ENCODE data around the gene ESYT2. TPM values are rescaled to one million over a fixed set of nuclear protein-coding genes. Genes with fewer than 3 reads are reported as not detected.
A peak's percentile ranks its signal among the peaks of the same experiment; 100 is the strongest.

Gene ESYT2
- polyA plus RNA-seq, 1 of the 3 experiments (the other 2 are of a cell fraction) = 34.2 TPM

DNA sequence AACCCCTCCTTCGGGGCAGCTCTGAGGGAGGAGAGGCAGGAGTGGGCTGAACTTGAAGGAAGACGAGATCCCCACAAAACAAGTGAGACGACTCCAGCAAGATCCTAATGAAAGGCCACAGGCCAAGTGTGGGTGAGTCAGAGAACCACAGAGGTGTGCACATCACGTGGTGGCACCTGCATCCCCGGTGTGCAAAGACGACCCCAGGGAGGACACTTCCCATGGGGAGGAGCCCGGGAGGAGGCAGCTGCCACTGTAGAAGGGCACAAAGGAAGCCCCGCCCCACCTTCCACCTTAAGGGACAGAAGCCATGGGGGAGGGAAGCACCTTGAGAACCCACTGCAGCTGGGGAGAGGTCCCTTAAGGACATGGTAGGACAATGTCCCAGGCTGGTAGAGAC is 45.7 kb downstream of the ESYT2 start:
- ChIA-PET POLR2A (no interaction called here), CTCF (interaction anchor here (0.7 to 1.8 kb wide), 4 partner anchors 15 to 193 kb away, joined by 3 to 7 read pairs (median 3); no protein-coding TSS in a partner anchor)
- Histone ChIP-seq H2AFZ (ENCODE audit: low read depth) (no peak overlapping the region), H3K4me3 (ENCODE audit: low read depth in 2 of 2, low read length in 1 of 2) (no peak overlapping the region), H3K27me3 (ENCODE audit: insufficient read depth) (no peaks in the 10 kb centered on the region), H3K9me3 (no peaks in the 10 kb centered on the region), H4K20me1 (ENCODE audit: insufficient read depth) (no peaks in the 10 kb centered on the region), H3K79me2 (ENCODE audit: insufficient read depth) (peaks cover 17% of the 10 kb centered on the region; the same call in 1 of the 2 replicates), H3K27ac (ENCODE audit: low read depth in 2 of 2, low read length in 1 of 2) (no peak overlapping the region), H3K9me2 (no peaks in the 10 kb centered on the region), H3K4me2 (no peak overlapping the region), H3K4me1 (ENCODE audit: control insufficient read depth in 1 of 2, insufficient read depth in 2 of 2, low read depth in 1 of 2, low read length in 1 of 2) (peaks cover 4 to 5% of the 10 kb centered on the region in 2 experiments; a peak in 2 of 4 replicates), H3K9ac (no peak overlapping the region), H3K36me3 (replicated peaks in 1 of 2; ENCODE audit: control insufficient read depth in 1 of 2, insufficient read depth in 2 of 2, low read length in 1 of 2) (peaks cover 57 to 67% of the 10 kb centered on the region in 2 experiments), H3F3A (replicated peaks; ENCODE audit: insufficient read depth) (peaks cover 19% of the 10 kb centered on the region)
- 79% methylated on average over 8 of the region's 8 CpGs for WGBS (ENCODE audit: low lambda C conversion rate)
- DNase-seq = no peak
- TF ChIP-seq TAF1 (IDR thresholded peaks at IDR 0.05; ENCODE audit: borderline replicate concordance, low read depth, low read length) = no peak

DNA sequence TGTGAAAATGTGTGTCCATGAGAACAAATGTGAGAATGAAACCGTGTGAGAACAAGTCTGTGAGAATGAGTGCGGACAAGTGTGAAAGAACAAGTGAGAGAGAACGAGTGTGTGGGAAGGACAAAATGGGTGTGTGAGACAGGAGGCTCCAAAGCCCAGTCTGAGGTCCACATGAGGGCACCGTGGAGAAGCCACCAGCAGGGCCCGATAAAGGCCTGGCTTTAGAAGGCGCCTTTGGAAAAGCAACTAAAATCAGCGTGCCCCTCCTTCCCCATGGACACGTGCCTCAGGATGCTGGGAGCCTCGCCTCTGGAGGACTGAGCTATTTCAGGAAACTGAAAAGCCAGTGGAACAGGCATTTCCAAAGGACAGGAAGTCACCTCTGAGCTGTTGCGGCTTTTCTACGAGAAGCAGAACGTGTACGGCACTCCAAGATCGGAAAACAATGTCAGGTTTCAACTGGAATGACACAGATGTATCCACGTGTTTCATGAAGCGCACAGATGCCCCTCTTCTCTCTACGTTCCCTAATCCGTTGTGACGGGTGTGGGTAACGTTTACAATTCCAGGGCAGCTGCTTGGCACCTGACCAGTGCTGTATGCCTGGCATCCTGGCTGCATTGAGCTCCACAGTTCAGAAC is 46.4 kb downstream of the ESYT2 start:
- WGBS (ENCODE audit: low lambda C conversion rate) = 89% methylated on average over 20 of the region's 20 CpGs
- CTCF ChIA-PET = interaction anchor here (0.6 to 1.8 kb wide), 5 partner anchors 16 to 194 kb away, joined by 3 to 7 read pairs (median 3); no protein-coding TSS in a partner anchor
- no peak overlapping the region for H3K27ac ChIP-seq (ENCODE audit: low read depth in 2 of 2, low read length in 1 of 2)

More for the DNA sequence above, 46.4 kb downstream of the ESYT2 start:
- POLR2A ChIA-PET = no interaction called here
- H3K27me3 ChIP-seq (ENCODE audit: insufficient read depth) = no peaks in the 10 kb centered on the region
- no peak for DNase-seq
- H3K4me1 ChIP-seq (ENCODE audit: control insufficient read depth in 1 of 2, insufficient read depth in 2 of 2, low read depth in 1 of 2, low read length in 1 of 2) = peaks cover 4 to 7% of the 10 kb centered on the region in 2 experiments; a peak in 2 of 4 replicates
- H3K79me2 ChIP-seq (ENCODE audit: insufficient read depth) = peaks cover 18% of the 10 kb centered on the region; the same call in 1 of the 2 replicates
- H3K9ac ChIP-seq = no peak overlapping the region
- H3K9me3 ChIP-seq = no peaks in the 10 kb centered on the region
- H3F3A ChIP-seq (replicated peaks; ENCODE audit: insufficient read depth) = peaks cover 19% of the 10 kb centered on the region
- H3K4me3 ChIP-seq (ENCODE audit: low read depth in 2 of 2, low read length in 1 of 2) = no peak overlapping the region
- no peak overlapping the region for H3K4me2 ChIP-seq
- TF ChIP-seq, protein P1, sequence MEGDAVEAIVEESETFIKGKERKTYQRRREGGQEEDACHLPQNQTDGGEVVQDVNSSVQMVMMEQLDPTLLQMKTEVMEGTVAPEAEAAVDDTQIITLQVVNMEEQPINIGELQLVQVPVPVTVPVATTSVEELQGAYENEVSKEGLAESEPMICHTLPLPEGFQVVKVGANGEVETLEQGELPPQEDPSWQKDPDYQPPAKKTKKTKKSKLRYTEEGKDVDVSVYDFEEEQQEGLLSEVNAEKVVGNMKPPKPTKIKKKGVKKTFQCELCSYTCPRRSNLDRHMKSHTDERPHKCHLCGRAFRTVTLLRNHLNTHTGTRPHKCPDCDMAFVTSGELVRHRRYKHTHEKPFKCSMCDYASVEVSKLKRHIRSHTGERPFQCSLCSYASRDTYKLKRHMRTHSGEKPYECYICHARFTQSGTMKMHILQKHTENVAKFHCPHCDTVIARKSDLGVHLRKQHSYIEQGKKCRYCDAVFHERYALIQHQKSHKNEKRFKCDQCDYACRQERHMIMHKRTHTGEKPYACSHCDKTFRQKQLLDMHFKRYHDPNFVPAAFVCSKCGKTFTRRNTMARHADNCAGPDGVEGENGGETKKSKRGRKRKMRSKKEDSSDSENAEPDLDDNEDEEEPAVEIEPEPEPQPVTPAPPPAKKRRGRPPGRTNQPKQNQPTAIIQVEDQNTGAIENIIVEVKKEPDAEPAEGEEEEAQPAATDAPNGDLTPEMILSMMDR (IDR thresholded peaks at IDR 0.05) = peak; percentile 50
- TF ChIP-seq, protein P2, sequence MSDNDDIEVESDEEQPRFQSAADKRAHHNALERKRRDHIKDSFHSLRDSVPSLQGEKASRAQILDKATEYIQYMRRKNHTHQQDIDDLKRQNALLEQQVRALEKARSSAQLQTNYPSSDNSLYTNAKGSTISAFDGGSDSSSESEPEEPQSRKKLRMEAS (IDR thresholded peaks at IDR 0.05; ENCODE audit: low read depth) = no peak
- TF ChIP-seq RAD21 (IDR thresholded peaks at IDR 0.05; ENCODE audit: low read length) = peak; percentile 51
- H2AFZ ChIP-seq (ENCODE audit: low read depth) = no peak overlapping the region
- H4K20me1 ChIP-seq (ENCODE audit: insufficient read depth) = no peaks in the 10 kb centered on the region
- no peaks in the 10 kb centered on the region for H3K9me2 ChIP-seq
- H3K36me3 ChIP-seq (replicated peaks in 1 of 2; ENCODE audit: control insufficient read depth in 1 of 2, insufficient read depth in 2 of 2, low read length in 1 of 2) = peaks cover 57 to 64% of the 10 kb centered on the region in 2 experiments

Data from SK-N-SH (cell line).